HG03558 (cell line): ENCODE measurements around the gene VCAM1.
"Not testable (repeated sequence)": the region's sequence is repeated elsewhere in the genome, so short reads cannot be mapped to it uniquely, and the experiment has no call there.

Experiments
- ATAC-seq: cut with Tn5 transposase; IDR thresholded peaks from one replicate; pipeline ENCODE4 v1.9.1; 2021; ENCODE audit warnings: moderate number of reproducible peaks; ENCODE audit not compliant: unreplicated experiment; ENCODE audit errors: extremely low read depth

VCAM1 gene

GRCh38 chr1:100773444-100773843 is 53.9 kb downstream of the VCAM1 start:
- ATAC-seq = no peak

- ATAC-seq = no peak
Observed at GRCh38 chr1:100774370-100774769, 54.8 kb downstream of the VCAM1 start.

GRCh38 chr1:100775483-100775882 is 55.9 kb downstream of the VCAM1 start:
- no peak for ATAC-seq

GRCh38 chr1:100778748-100779147 is 59.2 kb downstream of the VCAM1 start:
- no peak for ATAC-seq

GRCh38 chr1:100780814-100781213 is 61.3 kb downstream of the VCAM1 start:
- no peak for ATAC-seq

- ATAC-seq = not testable (repeated sequence)
Observed at GRCh38 chr1:100781728-100782127, 62.2 kb downstream of the VCAM1 start.

- no peak for ATAC-seq
Observed at GRCh38 chr1:100782473-100783039, 63.0 kb downstream of the VCAM1 start.

- ATAC-seq = no peak
Observed at GRCh38 chr1:100785470-100786052, 66.0 kb downstream of the VCAM1 start.

GRCh38 chr1:100786870-100787269 is 67.3 kb downstream of the VCAM1 start:
- no peak for ATAC-seq
